CD14-positive monocyte (primary cell): Measurements from ENCODE around the gene ANKRD31. TPM values are rescaled to one million over a fixed set of nuclear protein-coding genes. Genes with fewer than 3 reads are reported as not detected.
A peak's percentile ranks its signal among the peaks of the same experiment; 100 is the strongest.

ENCODE experiments used
- DNase-seq, 3 donors: peaks; one replicate each; pipeline ENCODE4 v3.0.0-alpha.2; 2011 to 2022
- H2AFZ ChIP-seq: 2 replicates; pipeline ENCODE4 v1.6.0; 2012; ENCODE audit warnings: mild to moderate bottlenecking, low read depth, low read length, inconsistent platforms; ENCODE audit not compliant: insufficient read depth, poor library complexity, severe bottlenecking
- H3K27ac ChIP-seq, 2 donors: 1 replicate in 1 of 2; 2 replicates in 1 of 2; pipeline ENCODE4 v1.5.1; 2012 to 2013; ENCODE audit warnings: low read length in 2 of 2, control low read depth in 1 of 2, inconsistent platforms in 1 of 2, low read depth in 1 of 2, mild to moderate bottlenecking in 1 of 2
- H3K27me3 ChIP-seq, 2 donors: one replicate each; pipeline versions ENCODE4 v1.6.0 to v1.6.1; 2011 to 2013; ENCODE audit warnings: low read length in 2 of 2; ENCODE audit not compliant: control insufficient read depth in 2 of 2, insufficient read depth in 2 of 2
- H3K36me3 ChIP-seq, 2 donors: replicated peaks in 1 of 2; 1 replicate in 1 of 2; 2 replicates in 1 of 2; pipeline versions ENCODE4 v1.5.1 to v1.6.1; 2012 to 2013; ENCODE audit warnings: low read length in 2 of 2, control low read depth in 1 of 2, inconsistent platforms in 1 of 2, mild to moderate bottlenecking in 1 of 2; ENCODE audit not compliant: insufficient read depth in 2 of 2, control insufficient read depth in 1 of 2
- H3K4me1 ChIP-seq, 2 donors: 1 replicate in 1 of 2; 2 replicates in 1 of 2; pipeline versions ENCODE4 v1.5.1 to v1.6.1; 2012 to 2013; ENCODE audit warnings: low read length in 2 of 2, control low read depth in 1 of 2, inconsistent platforms in 1 of 2, mild to moderate bottlenecking in 1 of 2, moderate library complexity in 1 of 2; ENCODE audit not compliant: insufficient read depth in 2 of 2, control insufficient read depth in 1 of 2
- H3K4me2 ChIP-seq: replicated peaks from 2 replicates; pipeline ENCODE3; 2012; ENCODE audit warnings: low read length, moderate library complexity, mild to moderate bottlenecking; ENCODE audit not compliant: poor library complexity, severe bottlenecking; ENCODE audit errors: extremely low read depth
- H3K4me3 ChIP-seq, 3 experiments: fragments of 200-600 bp in 1 of 3; sonication (generic) in 1 of 3; replicated peaks in 1 of 3; 1 replicate in 2 of 3; 2 replicates in 1 of 3; pipeline ENCODE4 v1.5.1; 2011 to 2013; ENCODE audit warnings: low read length in 3 of 3, mild to moderate bottlenecking in 3 of 3, control low read depth in 2 of 3, low read depth in 2 of 3, inconsistent platforms in 1 of 3, moderate library complexity in 1 of 3
- H3K79me2 ChIP-seq: 2 replicates; pipeline ENCODE4 v1.6.0; 2012; ENCODE audit warnings: mild to moderate bottlenecking, control low read depth, inconsistent platforms, low read length, moderate library complexity; ENCODE audit not compliant: insufficient read depth
- H3K9ac ChIP-seq: 2 replicates; pipeline ENCODE4 v1.6.0; 2017; ENCODE audit warnings: low read length, mild to moderate bottlenecking; ENCODE audit not compliant: insufficient read depth, poor library complexity, severe bottlenecking
- H3K9me3 ChIP-seq, 2 donors: replicated peaks in 1 of 2; 1 replicate in 1 of 2; 2 replicates in 1 of 2; pipeline versions ENCODE4 v1.5.1 to v1.6.1; 2012 to 2013; ENCODE audit warnings: low read length in 2 of 2, control low read depth in 1 of 2; ENCODE audit not compliant: control insufficient read depth in 1 of 2, insufficient read depth in 1 of 2
- H4K20me1 ChIP-seq: 2 replicates; pipeline ENCODE4 v1.6.0; 2012; ENCODE audit warnings: mild to moderate bottlenecking, low read length, control low read depth, moderate library complexity; ENCODE audit not compliant: insufficient read depth
- H3K27ac Mint-ChIP-seq, 7 donors: one replicate each; pipeline ENCODE4 v1.8.0; 2020; ENCODE audit warnings: mild to moderate bottlenecking in 7 of 7, mixed read lengths in 7 of 7, moderate library complexity in 6 of 7, inconsistent platforms in 2 of 7
- H3K27me3 Mint-ChIP-seq, 3 donors: one replicate each; pipeline ENCODE4 v1.8.0; 2021 to 2022; ENCODE audit warnings: low read depth in 3 of 3, mild to moderate bottlenecking in 3 of 3, mixed read lengths in 3 of 3, moderate library complexity in 3 of 3, inconsistent platforms in 1 of 3
- H3K36me3 Mint-ChIP-seq, 2 donors: one replicate each; pipeline ENCODE4 v1.8.0; 2020; ENCODE audit warnings: mixed read lengths in 2 of 2, inconsistent platforms in 1 of 2, mild to moderate bottlenecking in 1 of 2
- H3K4me1 Mint-ChIP-seq: one replicate; pipeline ENCODE4 v1.8.0; 2020; ENCODE audit warnings: mild to moderate bottlenecking, mixed read lengths
- H3K4me3 Mint-ChIP-seq, 2 donors: one replicate each; pipeline ENCODE4 v1.8.0; 2020; ENCODE audit warnings: mild to moderate bottlenecking in 2 of 2, mixed read lengths in 2 of 2, moderate library complexity in 1 of 2
- H3K9me3 Mint-ChIP-seq, 7 donors: one replicate each; pipeline ENCODE4 v1.8.0; 2020 to 2022; ENCODE audit warnings: mixed read lengths in 7 of 7, mild to moderate bottlenecking in 6 of 7, moderate library complexity in 6 of 7, inconsistent platforms in 2 of 7
- CTCF ChIP-seq: fragments of 200-600 bp; IDR thresholded peaks from one replicate; pipeline ENCODE4 v1.8.0; 2022; ENCODE audit warnings: antibody characterized with exemption, mild to moderate bottlenecking
- WGBS: methylation state at CpG from one replicate; pipeline ENCODE4 v1.1.5; 2013; ENCODE audit warnings: missing lambda C conversion rate; ENCODE audit not compliant: insufficient coverage; 5-methylcytosine and 5-hydroxymethylcytosine counted together
- intact Hi-C, 2 donors: fragments of 100-400 bp; cut with micrococcal nuclease; formaldehyde crosslinking; loops; one replicate each; pipeline versions ENCODE4 v1.15.0 to v1.15.1; 2023
- polyA plus RNA-seq, 3 donors: library from polyadenylated mRNA; depleted of rRNA in 1 of 3; unstranded in 2 of 3; stranded (reverse) in 1 of 3; fragments of 300-500 nt in 2 of 3; fragments of >200 nt in 1 of 3; fragmentation: Illumina TruSeq in 2 of 3; gene quantifications; 1 replicate in 2 of 3; 2 replicates in 1 of 3; pipeline ENCODE4 v1.2.3, GENCODE V29; 2012 to 2021

ANKRD31 gene
- polyA plus RNA-seq, 3 donors, result 0.05 TPM; not detected in 2

GRCh38 chr5:75113354-75114113 lies 123.1 kb downstream of the ANKRD31 start:
- H4K20me1 ChIP-seq, result no peaks in the 10 kb centered on the region
- no peak overlapping the region for H3K4me2 ChIP-seq
- H2AFZ ChIP-seq, result no peak overlapping the region
- no peak for TF ChIP-seq CTCF
- H3K4me1 ChIP-seq, result no peaks in the 10 kb centered on the region
- H3K79me2 ChIP-seq, result no peaks in the 10 kb centered on the region
- DNase-seq, result no peak
- no CpG with 5 or more reads among the region's 4 CpGs for WGBS
- no peak overlapping the region for H3K9ac ChIP-seq
- no peaks in the 10 kb centered on the region for H3K27me3 ChIP-seq
- H3K4me3 ChIP-seq, result no peak overlapping the region
- intact Hi-C loops, result no loop called here
- no peaks in the 10 kb centered on the region for H3K27me3 Mint-ChIP-seq
- H3K4me3 Mint-ChIP-seq, result no peak overlapping the region
- H3K36me3 ChIP-seq, result no peaks in the 10 kb centered on the region
- H3K9me3 ChIP-seq, result no peaks in the 10 kb centered on the region
- H3K4me1 Mint-ChIP-seq, result no peaks in the 10 kb centered on the region
- peaks cover 0 to 2% (median 0%) of the 10 kb centered on the region in 7 donors for H3K9me3 Mint-ChIP-seq
- H3K36me3 Mint-ChIP-seq, result no peaks in the 10 kb centered on the region
- H3K27ac ChIP-seq, result no peak overlapping the region
- H3K27ac Mint-ChIP-seq, result no peak overlapping the region

- Histone ChIP-seq H3K9me3 (no peaks in the 10 kb centered on the region), H3K27ac (no peak overlapping the region), H3K9ac (no peak overlapping the region), H3K4me3 (no peak overlapping the region), H3K4me1 (no peaks in the 10 kb centered on the region), H2AFZ (no peak overlapping the region), H4K20me1 (no peaks in the 10 kb centered on the region), H3K36me3 (no peaks in the 10 kb centered on the region), H3K27me3 (no peaks in the 10 kb centered on the region), H3K4me2 (no peak overlapping the region), H3K79me2 (no peaks in the 10 kb centered on the region)
- intact Hi-C loops, result no loop called here
- no peaks in the 10 kb centered on the region for H3K27me3 Mint-ChIP-seq
- no peak overlapping the region for H3K4me3 Mint-ChIP-seq
- no peak for TF ChIP-seq CTCF
- H3K9me3 Mint-ChIP-seq, result no peaks in the 10 kb centered on the region
- no peak for DNase-seq
- no CpG with 5 or more reads among the region's 1 CpG for WGBS
- H3K36me3 Mint-ChIP-seq, result no peaks in the 10 kb centered on the region
- peak overlapping the region in 1 of 7 donors; percentile 2 for H3K27ac Mint-ChIP-seq
- peaks cover 1% of the 10 kb centered on the region for H3K4me1 Mint-ChIP-seq
Measured at GRCh38 chr5:75108931-75109596, 127.6 kb downstream of the ANKRD31 start.
